B cell (primary cell): ENCODE data around the gene DNAJB12. TPM values are rescaled to one million over a fixed set of nuclear protein-coding genes. Genes with fewer than 3 reads are reported as not detected.

Experiments
- ATAC-seq: fragments of 200-7000 bp; cut with Tn5 transposase; one replicate; pipeline ENCODE4 v1.10.0; 2021; ENCODE audit warnings: low read depth, mild to moderate bottlenecking, moderate number of reproducible peaks, moderate library complexity
- CTCF ChIA-PET: fragments of 350-600 bp; sonication (Branson Sonifier 250); formaldehyde crosslinking; loops from one replicate; lab custom pipeline; 2021; ENCODE audit warnings: antibody characterized with exemption, inconsistent platforms; lab: Charles Lee
- POLR2A ChIA-PET: fragments of 350-600 bp; sonication (Branson Sonifier 250); formaldehyde crosslinking; loops from one replicate; lab custom pipeline; 2021; ENCODE audit warnings: antibody characterized with exemption; lab: Charles Lee
- DNase-seq: peaks from one replicate; pipeline ENCODE4 v3.0.0; 2013
- H2AFZ ChIP-seq: 2 replicates; pipeline ENCODE4 v1.6.1; 2012; ENCODE audit warnings: mild to moderate bottlenecking, low read depth, low read length; ENCODE audit not compliant: insufficient read depth, poor library complexity, severe bottlenecking
- H3K27ac ChIP-seq, 2 donors: 1 replicate in 1 of 2; 2 replicates in 1 of 2; pipeline ENCODE4 v1.5.1; 2012 to 2013; ENCODE audit warnings: low read length in 2 of 2, mild to moderate bottlenecking in 2 of 2, moderate library complexity in 1 of 2
- H3K27me3 ChIP-seq, 4 experiments: fragments of 200-600 bp in 1 of 4; sonication (generic) in 1 of 4; replicated peaks in 1 of 4; 1 replicate in 2 of 4; 2 replicates in 2 of 4; pipeline versions ENCODE4 v1.6.1 to v1.7.0; 2013 to 2016; ENCODE audit warnings: low read length in 3 of 4, mild to moderate bottlenecking in 2 of 4, mixed read lengths in 1 of 4, moderate library complexity in 1 of 4; ENCODE audit not compliant: insufficient read depth in 4 of 4, control insufficient read depth in 3 of 4; ENCODE audit errors: control extremely low read depth in 1 of 4
- H3K36me3 ChIP-seq, 2 experiments: replicated peaks in 1 of 2; 1 replicate in 1 of 2; 2 replicates in 1 of 2; pipeline versions ENCODE4 v1.6.1 to v1.7.1; 2013; ENCODE audit warnings: low read length in 1 of 2; ENCODE audit not compliant: insufficient read depth in 2 of 2, control insufficient read depth in 1 of 2; ENCODE audit errors: control extremely low read depth in 1 of 2, extremely low read depth in 1 of 2
- H3K4me1 ChIP-seq, 2 donors: fragments of 200-600 bp in 1 of 2; sonication (generic) in 1 of 2; 1 replicate in 1 of 2; 2 replicates in 1 of 2; pipeline versions ENCODE4 v1.5.1 to v1.6.1; 2013 to 2017; ENCODE audit warnings: low read length in 2 of 2; ENCODE audit not compliant: control insufficient read depth in 2 of 2, insufficient read depth in 2 of 2
- H3K4me2 ChIP-seq: replicated peaks from 2 replicates; pipeline ENCODE3; 2012; ENCODE audit warnings: mild to moderate bottlenecking, low read depth, low read length; ENCODE audit not compliant: poor library complexity, severe bottlenecking
- H3K4me3 ChIP-seq, 5 experiments: fragments of 200-600 bp in 1 of 5; sonication (generic) in 1 of 5; 1 replicate in 3 of 5; 2 replicates in 2 of 5; pipeline versions ENCODE4 v1.5.1 to v1.7.0; 2011 to 2016; ENCODE audit warnings: low read length in 4 of 5, mild to moderate bottlenecking in 4 of 5, low read depth in 2 of 5, control low read depth in 1 of 5, moderate library complexity in 1 of 5; ENCODE audit not compliant: insufficient read depth in 1 of 5; ENCODE audit errors: control extremely low read depth in 1 of 5, extremely low read depth in 1 of 5
- H3K79me2 ChIP-seq: fragments of 200-600 bp; sonication (generic); one replicate; pipeline ENCODE4 v1.6.0; 2016; ENCODE audit warnings: low read length; ENCODE audit not compliant: control insufficient read depth, insufficient read depth
- H3K9ac ChIP-seq: fragments of 200-600 bp; sonication (generic); 2 replicates; pipeline ENCODE4 v1.6.1; 2017; ENCODE audit warnings: mild to moderate bottlenecking, low read length, moderate library complexity
- H3K9me3 ChIP-seq, 3 donors: one replicate each; pipeline versions ENCODE4 v1.6.1 to v1.7.1; 2013; ENCODE audit warnings: low read length in 2 of 3; ENCODE audit not compliant: control insufficient read depth in 2 of 3, insufficient read depth in 1 of 3; ENCODE audit errors: control extremely low read depth in 1 of 3
- H4K20me1 ChIP-seq: 2 replicates; pipeline ENCODE4 v1.6.0; 2012; ENCODE audit warnings: mild to moderate bottlenecking, low read length; ENCODE audit not compliant: insufficient read depth, control insufficient read depth, poor library complexity, severe bottlenecking
- H3K27ac Mint-ChIP-seq: one replicate; pipeline ENCODE4 v1.8.0; 2021; ENCODE audit warnings: mixed read lengths
- H3K27me3 Mint-ChIP-seq: one replicate; pipeline ENCODE4 v1.8.0; 2021; ENCODE audit warnings: mixed read lengths
- H3K4me1 Mint-ChIP-seq: one replicate; pipeline ENCODE4 v1.8.0; 2021; ENCODE audit warnings: mixed read lengths
- H3K4me3 Mint-ChIP-seq: one replicate; pipeline ENCODE4 v1.8.0; 2021; ENCODE audit warnings: mixed read lengths
- H3K9me3 Mint-ChIP-seq: one replicate; pipeline ENCODE4 v1.8.0; 2022; ENCODE audit warnings: mixed read lengths; ENCODE audit not compliant: insufficient read depth
- EZH2 ChIP-seq: IDR thresholded peaks from 2 replicates; pipeline ENCODE4 v1.6.1; 2012; ENCODE audit warnings: borderline replicate concordance, low read depth, mild to moderate bottlenecking, moderate library complexity, low read length; ENCODE audit not compliant: insufficient read depth, poor library complexity, severe bottlenecking
- WGBS: methylation state at CpG from one replicate; pipeline ENCODE4 v1.1.5; 2013; ENCODE audit warnings: missing lambda C conversion rate; ENCODE audit not compliant: insufficient coverage; 5-methylcytosine and 5-hydroxymethylcytosine counted together
- intact Hi-C: fragments of 100-400 bp; cut with micrococcal nuclease; formaldehyde crosslinking; loops from one replicate; pipeline ENCODE4 v1.10.0; 2022
- polyA plus RNA-seq: library from polyadenylated mRNA; depleted of rRNA; stranded (reverse); fragments of >200 nt; gene quantifications from 2 replicates; pipeline ENCODE4 v1.2.3, GENCODE V29; 2012
- total RNA-seq, 2 donors: library from RNA; stranded (reverse); fragments of 120-200 nt in 1 of 2; gene quantifications; 1 replicate in 1 of 2; 2 replicates in 1 of 2; pipeline versions ENCODE4 v1.2.3 to v1.2.4, GENCODE V29; 2013 to 2022
- TF ChIP-seq, protein P1 (sequence below): fragments of 200-600 bp; IDR thresholded peaks from one replicate; pipeline ENCODE4 v1.8.0; 2022; ENCODE audit warnings: antibody characterized with exemption, mild to moderate bottlenecking

DNAJB12 gene
- total and polyA plus RNA-seq, 2 donors (not counting 1 experiment from before 2014, with no cell fraction given), result 16.1 to 42.3 TPM

DNA sequence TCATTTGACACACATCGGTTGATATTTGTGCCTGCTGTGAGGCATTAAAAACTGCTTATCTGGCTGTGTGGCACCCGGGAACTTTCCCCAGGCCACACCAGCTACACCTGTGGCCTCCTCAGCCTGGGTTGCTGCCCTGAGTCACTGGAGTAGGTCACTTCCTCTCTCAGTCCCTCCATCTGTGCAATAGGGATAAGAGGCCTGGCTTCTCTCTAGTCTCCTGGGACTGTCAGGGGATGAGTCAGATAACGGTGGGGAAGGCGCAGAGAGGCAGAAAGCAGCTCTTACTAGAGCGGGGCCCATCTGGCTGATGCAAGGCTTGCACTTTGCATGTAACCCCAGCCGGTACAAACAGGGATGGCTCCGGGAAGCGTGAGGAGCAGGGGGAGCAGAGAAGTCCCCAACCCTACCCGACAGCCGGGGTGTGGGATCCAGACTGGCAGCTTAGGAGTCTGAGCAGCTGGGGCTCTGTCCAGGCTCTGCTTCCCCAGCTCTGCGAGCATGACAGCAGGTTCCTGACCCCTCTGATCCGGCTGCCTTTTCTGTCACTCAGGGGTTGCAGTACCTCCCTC, 34.0 kb downstream of the DNAJB12 start:
- TF ChIP-seq EZH2, result no peak
- TF ChIP-seq, protein P1, sequence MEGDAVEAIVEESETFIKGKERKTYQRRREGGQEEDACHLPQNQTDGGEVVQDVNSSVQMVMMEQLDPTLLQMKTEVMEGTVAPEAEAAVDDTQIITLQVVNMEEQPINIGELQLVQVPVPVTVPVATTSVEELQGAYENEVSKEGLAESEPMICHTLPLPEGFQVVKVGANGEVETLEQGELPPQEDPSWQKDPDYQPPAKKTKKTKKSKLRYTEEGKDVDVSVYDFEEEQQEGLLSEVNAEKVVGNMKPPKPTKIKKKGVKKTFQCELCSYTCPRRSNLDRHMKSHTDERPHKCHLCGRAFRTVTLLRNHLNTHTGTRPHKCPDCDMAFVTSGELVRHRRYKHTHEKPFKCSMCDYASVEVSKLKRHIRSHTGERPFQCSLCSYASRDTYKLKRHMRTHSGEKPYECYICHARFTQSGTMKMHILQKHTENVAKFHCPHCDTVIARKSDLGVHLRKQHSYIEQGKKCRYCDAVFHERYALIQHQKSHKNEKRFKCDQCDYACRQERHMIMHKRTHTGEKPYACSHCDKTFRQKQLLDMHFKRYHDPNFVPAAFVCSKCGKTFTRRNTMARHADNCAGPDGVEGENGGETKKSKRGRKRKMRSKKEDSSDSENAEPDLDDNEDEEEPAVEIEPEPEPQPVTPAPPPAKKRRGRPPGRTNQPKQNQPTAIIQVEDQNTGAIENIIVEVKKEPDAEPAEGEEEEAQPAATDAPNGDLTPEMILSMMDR, result no peak
- DNase-seq (peak; percentile 88), ATAC-seq (peak; percentile 74)
- no peaks in the 10 kb centered on the region for H3K27me3 ChIP-seq
- H3K36me3 ChIP-seq, result no peaks in the 10 kb centered on the region
- ChIA-PET CTCF (interaction anchor here (0.6 to 6.8 kb wide), 18 partner anchors 9 to 199 kb away, joined by 3 to 128 read pairs (median 4); partner anchors contain the start of gene DDIT4), POLR2A (interaction anchor here (0.6 to 6.6 kb wide), 18 partner anchors 10 to 1452 kb away, joined by 3 to 140 read pairs (median 10); partner anchors contain the start of genes ANAPC16, ASCC1 and DDIT4)
- H3K4me3 ChIP-seq, result no peak overlapping the region
- Mint-ChIP-seq H3K27me3 (no peaks in the 10 kb centered on the region), H3K4me3 (peak overlapping the region; percentile 88), H3K4me1 (peaks cover 83% of the 10 kb centered on the region), H3K27ac (peak overlapping the region; percentile 99), H3K9me3 (no peaks in the 10 kb centered on the region)
- peak overlapping the region; percentile 15 for H3K9ac ChIP-seq
- intact Hi-C loops, result loop anchor here (1.0 kb wide), 6 partner anchors 11 to 102 kb away; partner anchors contain the start of gene DDIT4
- H2AFZ ChIP-seq, result no peak overlapping the region
- H3K27ac ChIP-seq, result peak overlapping the region; percentile 94 to 95
- peaks cover 77 to 88% of the 10 kb centered on the region in 2 donors for H3K4me1 ChIP-seq
- no peaks in the 10 kb centered on the region for H3K9me3 ChIP-seq
- peaks cover 4% of the 10 kb centered on the region for H3K79me2 ChIP-seq
- WGBS, result 2% methylated on average over 11 of the region's 12 CpGs
- peak overlapping the region; percentile 95 for H3K4me2 ChIP-seq
- no peaks in the 10 kb centered on the region for H4K20me1 ChIP-seq
